PC-3 (cell line): Measurements from ENCODE around the gene ZACN.

Source experiments
- EZH2 ChIP-seq: fragments of 300-600 bp; sonication (generic); IDR thresholded peaks from one replicate; pipeline ENCODE4 v1.6.1; 2017; ENCODE audit warnings: antibody characterized with exemption, mild to moderate bottlenecking, low read length; ENCODE audit not compliant: unreplicated experiment
- EZH2phosphoT487 ChIP-seq: fragments of 300-600 bp; sonication (generic); IDR thresholded peaks from 2 replicates; pipeline ENCODE4 v1.6.1; 2018; ENCODE audit warnings: mild to moderate bottlenecking, antibody characterized with exemption, low read length, borderline replicate concordance
- TF ChIP-seq, protein P1 (sequence below): fragments of 300-600 bp; sonication (generic); conservative IDR thresholded peaks from 2 replicates; pipeline ENCODE4 v1.5.1; 2017; ENCODE audit warnings: antibody characterized with exemption, low read depth, mild to moderate bottlenecking, low read length

DNA sequence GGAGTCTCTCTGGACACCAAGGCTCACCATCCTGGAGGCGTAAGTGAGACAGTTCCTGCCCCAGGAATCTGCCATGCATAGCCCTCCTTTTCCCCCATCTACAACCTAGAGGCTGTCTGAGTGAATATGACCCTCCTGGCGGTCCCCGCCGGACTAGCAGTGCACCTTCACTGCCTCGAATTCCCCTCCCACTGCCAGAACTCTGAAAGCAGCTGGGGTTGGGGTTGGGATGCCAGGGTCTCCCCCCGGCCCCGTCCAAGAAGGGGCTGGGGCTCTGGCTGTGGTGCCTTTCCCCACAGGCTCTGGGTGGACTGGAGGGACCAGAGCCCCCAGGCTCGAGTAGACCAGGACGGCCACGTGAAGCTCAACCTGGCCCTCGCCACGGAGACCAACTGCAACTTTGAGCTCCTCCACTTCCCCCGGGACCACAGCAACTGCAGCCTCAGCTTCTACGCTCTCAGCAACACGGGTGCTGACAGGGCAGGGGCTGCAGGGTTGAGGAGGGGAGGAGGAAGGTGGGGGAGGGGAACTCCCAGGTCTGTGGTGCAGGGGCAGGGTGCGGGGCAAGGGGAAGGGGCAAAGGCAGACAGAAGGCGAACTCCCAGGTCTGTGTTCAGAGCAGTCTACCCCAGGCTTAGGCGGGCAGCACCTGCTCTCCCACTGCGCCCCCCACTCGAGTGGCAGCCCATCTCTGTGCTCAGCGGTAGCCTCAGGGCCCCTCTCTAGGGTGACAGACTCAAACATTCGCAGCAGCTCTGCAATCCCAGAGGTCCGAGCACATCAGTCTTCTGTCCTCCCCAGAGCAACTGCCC lies 1.2 kb downstream of the ZACN start:
- TF ChIP-seq, protein P1, sequence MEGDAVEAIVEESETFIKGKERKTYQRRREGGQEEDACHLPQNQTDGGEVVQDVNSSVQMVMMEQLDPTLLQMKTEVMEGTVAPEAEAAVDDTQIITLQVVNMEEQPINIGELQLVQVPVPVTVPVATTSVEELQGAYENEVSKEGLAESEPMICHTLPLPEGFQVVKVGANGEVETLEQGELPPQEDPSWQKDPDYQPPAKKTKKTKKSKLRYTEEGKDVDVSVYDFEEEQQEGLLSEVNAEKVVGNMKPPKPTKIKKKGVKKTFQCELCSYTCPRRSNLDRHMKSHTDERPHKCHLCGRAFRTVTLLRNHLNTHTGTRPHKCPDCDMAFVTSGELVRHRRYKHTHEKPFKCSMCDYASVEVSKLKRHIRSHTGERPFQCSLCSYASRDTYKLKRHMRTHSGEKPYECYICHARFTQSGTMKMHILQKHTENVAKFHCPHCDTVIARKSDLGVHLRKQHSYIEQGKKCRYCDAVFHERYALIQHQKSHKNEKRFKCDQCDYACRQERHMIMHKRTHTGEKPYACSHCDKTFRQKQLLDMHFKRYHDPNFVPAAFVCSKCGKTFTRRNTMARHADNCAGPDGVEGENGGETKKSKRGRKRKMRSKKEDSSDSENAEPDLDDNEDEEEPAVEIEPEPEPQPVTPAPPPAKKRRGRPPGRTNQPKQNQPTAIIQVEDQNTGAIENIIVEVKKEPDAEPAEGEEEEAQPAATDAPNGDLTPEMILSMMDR: no peak; the same call in 1 of the 2 replicates
- TF ChIP-seq EZH2phosphoT487 (no peak), EZH2 (no peak)
